Thyroid gland (tissue), 4 donors: ENCODE results near the gene PRXL2A. TPM values are rescaled to one million over a fixed set of nuclear protein-coding genes. Genes with fewer than 3 reads are reported as not detected.

Experiments
- DNase-seq, 2 donors: peaks; one replicate each; pipeline ENCODE4 v3.0.0-alpha.2; 2019
- H3K27ac ChIP-seq, 3 donors: fragments of 200-600 bp; sonication (generic); 1 replicate in 2 of 3; 2 replicates in 1 of 3; pipeline ENCODE4 v1.5.1; 2016 to 2019; ENCODE audit warnings: mild to moderate bottlenecking in 1 of 3, moderate library complexity in 1 of 3
- H3K27me3 ChIP-seq: fragments of 200-600 bp; sonication (generic); one replicate; pipeline ENCODE4 v1.5.1; 2019
- H3K36me3 ChIP-seq, 2 donors: fragments of 200-600 bp; sonication (generic); one replicate each; pipeline ENCODE4 v1.5.1; 2016 to 2019
- H3K4me1 ChIP-seq, 2 donors: fragments of 200-600 bp; sonication (generic); one replicate each; pipeline ENCODE4 v1.5.1; 2017 to 2019
- H3K4me3 ChIP-seq, 3 donors: fragments of 200-600 bp; sonication (generic); replicated peaks in 1 of 3; 1 replicate in 2 of 3; 2 replicates in 1 of 3; pipeline ENCODE4 v1.5.1; 2016; ENCODE audit warnings: mild to moderate bottlenecking in 1 of 3
- H3K9me3 ChIP-seq: fragments of 200-600 bp; sonication (generic); one replicate; pipeline ENCODE4 v1.5.1; 2017
- CTCF ChIP-seq, 6 experiments: fragments of 200-600 bp in 3 of 6; fragments of 450-650 bp in 3 of 6; sonication (generic) in 3 of 6; IDR thresholded peaks; one replicate each; pipeline ENCODE4 v1.5.1; 2016 to 2019; ENCODE audit warnings: antibody characterized with exemption in 6 of 6, mild to moderate bottlenecking in 2 of 6, inconsistent platforms in 1 of 6, moderate library complexity in 1 of 6
- POLR2A ChIP-seq, 2 donors: fragments of 450-650 bp; IDR thresholded peaks; one replicate each; pipeline ENCODE4 v1.6.1; 2017; ENCODE audit warnings: antibody characterized with exemption in 2 of 2, mild to moderate bottlenecking in 2 of 2, moderate library complexity in 1 of 2
- WGBS, 2 donors: methylation state at CpG; one replicate each; pipeline ENCODE4 v1.1.5; 2017; 5-methylcytosine and 5-hydroxymethylcytosine counted together
- intact Hi-C: fragments of 100-400 bp; cut with DNase I; formaldehyde crosslinking; loops from one replicate; pipeline ENCODE4 v1.15.1; 2023
- total RNA-seq, 4 donors: library from RNA; depleted of rRNA; stranded (reverse); fragments of >200 nt; gene quantifications; one replicate each; pipeline ENCODE4 v1.2.3, GENCODE V29; 2016

Gene PRXL2A
- total RNA-seq, 4 donors from 2014 or later, result 68.2 to 93.3 (median 79.7) TPM

- Histone ChIP-seq H3K27ac (peak overlapping the region in 1 of 3 donors; percentile 5), H3K27me3 (no peaks in the 10 kb centered on the region), H3K36me3 (no peaks in the 10 kb centered on the region), H3K9me3 (no peaks in the 10 kb centered on the region), H3K4me3 (no peak overlapping the region), H3K4me1 (peaks cover 5 to 12% of the 10 kb centered on the region in 2 donors)
- intact Hi-C loops, result loop anchor here (10.0 kb wide), 2 partner anchors 59 to 151 kb away; no protein-coding TSS in a partner anchor
- no peak for TF ChIP-seq POLR2A (IDR thresholded peaks at IDR 0.05)
- peak in 1 of 6 experiments; percentile 24 for TF ChIP-seq CTCF (IDR thresholded peaks at IDR 0.05)
- WGBS, 2 donors, result 70 to 78% methylated on average over 3 to 6 of the region's 6 CpGs
- DNase-seq, result peak in 1 of 2 donors; percentile 31
Measured at GRCh38 chr10:80443531-80443974, 35.2 kb downstream of the PRXL2A start.

GRCh38 chr10:80444124-80444523, 35.8 kb downstream of the PRXL2A start:
- H3K4me3 ChIP-seq, result no peak overlapping the region
- H3K36me3 ChIP-seq, result no peaks in the 10 kb centered on the region
- peaks cover 6 to 17% of the 10 kb centered on the region in 2 donors for H3K4me1 ChIP-seq
- TF ChIP-seq CTCF (IDR thresholded peaks at IDR 0.05) (no peak), POLR2A (IDR thresholded peaks at IDR 0.05) (no peak)
- no peaks in the 10 kb centered on the region for H3K9me3 ChIP-seq
- H3K27ac ChIP-seq, result peak overlapping the region in 1 of 3 donors; percentile 29
- no peak for DNase-seq
- WGBS, 2 donors, result 75 to 83% methylated on average over 2 of the region's 2 CpGs
- H3K27me3 ChIP-seq, result no peaks in the 10 kb centered on the region
- intact Hi-C loops, result loop anchor here (10.0 kb wide), 2 partner anchors 59 to 151 kb away; no protein-coding TSS in a partner anchor

- Histone ChIP-seq H3K4me3 (no peak overlapping the region), H3K27me3 (no peaks in the 10 kb centered on the region), H3K9me3 (no peaks in the 10 kb centered on the region), H3K4me1 (peaks cover 11 to 24% of the 10 kb centered on the region in 2 donors), H3K27ac (no peak overlapping the region), H3K36me3 (no peaks in the 10 kb centered on the region)
- peak; percentile 62 to 74 for DNase-seq
- 19 to 22% methylated on average over 10 to 11 of the region's 11 CpGs for WGBS, 2 donors
- peak in 5 of 6 experiments; percentile 56 to 94 (median 77) for TF ChIP-seq CTCF (IDR thresholded peaks at IDR 0.05)
- TF ChIP-seq POLR2A (IDR thresholded peaks at IDR 0.05), result no peak
- intact Hi-C loops, result loop anchor here (5.0 to 10.0 kb wide), 3 partner anchors 58 to 150 kb away; no protein-coding TSS in a partner anchor
Measured at GRCh38 chr10:80444646-80445319, 36.4 kb downstream of the PRXL2A start.

GRCh38 chr10:80447436-80448190, 39.3 kb downstream of the PRXL2A start:
- Histone ChIP-seq H3K4me1 (peaks cover 18 to 30% of the 10 kb centered on the region in 2 donors), H3K36me3 (no peaks in the 10 kb centered on the region), H3K9me3 (no peaks in the 10 kb centered on the region), H3K27ac (no peak overlapping the region), H3K4me3 (no peak overlapping the region), H3K27me3 (no peaks in the 10 kb centered on the region)
- intact Hi-C loops, result loop anchor here (5.0 to 10.0 kb wide), 3 partner anchors 55 to 147 kb away; no protein-coding TSS in a partner anchor
- DNase-seq, result no peak
- 83 to 89% methylated on average over 7 of the region's 7 CpGs for WGBS, 2 donors
- TF ChIP-seq CTCF (IDR thresholded peaks at IDR 0.05) (no peak), POLR2A (IDR thresholded peaks at IDR 0.05) (no peak)
